Stomach smooth muscle (tissue), 2 donors: ENCODE measurements around the gene TBCEL.

Source experiments
- H3K27ac ChIP-seq: one replicate; pipeline ENCODE4 v1.7.0; 2013; ENCODE audit warnings: mild to moderate bottlenecking, low read length, inconsistent platforms
- H3K27me3 ChIP-seq, 2 donors: one replicate each; pipeline ENCODE4 v1.7.0; 2013; ENCODE audit warnings: low read length in 2 of 2; ENCODE audit not compliant: insufficient read depth in 2 of 2, control insufficient read depth in 1 of 2
- H3K36me3 ChIP-seq, 2 donors: one replicate each; pipeline ENCODE4 v1.7.0; 2013; ENCODE audit warnings: low read length in 2 of 2; ENCODE audit not compliant: control insufficient read depth in 2 of 2, insufficient read depth in 2 of 2
- H3K4me1 ChIP-seq: one replicate; pipeline ENCODE4 v1.7.0; 2013; ENCODE audit warnings: low read length; ENCODE audit not compliant: control insufficient read depth, insufficient read depth
- H3K4me3 ChIP-seq, 2 donors: one replicate each; pipeline ENCODE4 v1.7.0; 2013; ENCODE audit warnings: low read length in 2 of 2
- H3K9ac ChIP-seq, 2 donors: one replicate each; pipeline ENCODE4 v1.7.0; 2013; ENCODE audit warnings: low read length in 2 of 2, mild to moderate bottlenecking in 1 of 2
- H3K9me3 ChIP-seq, 2 donors: one replicate each; pipeline ENCODE4 v1.7.0; 2013; ENCODE audit warnings: low read length in 2 of 2; ENCODE audit not compliant: control insufficient read depth in 2 of 2
- donor health status: healthy.
- donor health status: Pancreatic carcinoma.

Gene TBCEL

DNA sequence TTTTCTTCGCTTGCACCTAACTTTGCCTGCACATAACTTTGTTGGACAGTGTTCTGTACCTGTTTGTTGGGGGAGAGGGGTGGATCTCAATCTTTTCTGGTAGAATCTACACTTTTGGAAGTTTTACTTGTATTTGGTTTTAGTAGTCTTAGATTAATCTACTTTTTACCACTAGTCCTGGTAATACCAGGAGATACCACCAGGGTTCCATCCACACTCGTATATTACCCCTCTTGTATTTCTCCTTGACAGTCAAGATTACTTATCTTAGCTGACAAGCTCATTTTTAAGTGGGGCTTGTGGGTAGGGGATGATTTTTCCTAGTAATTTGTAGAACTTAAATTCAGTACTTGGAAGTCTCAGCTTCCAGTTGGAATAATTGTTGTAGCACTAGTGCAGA is 39.8 kb downstream of the TBCEL start:
- no peaks in the 10 kb centered on the region for H3K9me3 ChIP-seq
- H3K27me3 ChIP-seq: no peaks in the 10 kb centered on the region
- no peak overlapping the region for H3K9ac ChIP-seq
- H3K4me3 ChIP-seq: no peak overlapping the region
- no peak overlapping the region for H3K27ac ChIP-seq
- H3K4me1 ChIP-seq: no peaks in the 10 kb centered on the region
- H3K36me3 ChIP-seq: peaks cover 2 to 9% of the 10 kb centered on the region in 2 donors

DNA sequence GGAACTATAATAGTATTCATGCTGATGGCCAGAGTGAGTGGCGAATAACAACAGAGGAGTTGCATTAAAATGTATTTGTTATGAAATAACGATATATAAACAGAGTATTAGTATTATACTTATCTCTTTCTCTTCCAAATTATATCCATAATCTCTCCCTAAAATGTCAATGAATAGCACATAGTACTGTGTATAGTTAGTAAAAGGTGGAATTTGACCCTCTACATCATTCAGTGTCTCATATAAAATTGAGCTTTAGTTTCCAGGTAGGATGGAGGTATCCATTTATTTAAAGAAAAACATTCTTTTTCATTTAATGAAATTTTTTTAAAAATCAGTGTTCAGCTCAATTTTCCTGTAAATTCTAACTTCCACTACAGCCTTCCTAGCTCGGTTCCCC is 42.7 kb downstream of the TBCEL start:
- H3K4me1 ChIP-seq: no peaks in the 10 kb centered on the region
- no peak overlapping the region for H3K27ac ChIP-seq
- H3K9ac ChIP-seq: no peak overlapping the region
- no peaks in the 10 kb centered on the region for H3K9me3 ChIP-seq
- H3K4me3 ChIP-seq: no peak overlapping the region
- H3K36me3 ChIP-seq: peaks cover 2 to 11% of the 10 kb centered on the region in 2 donors
- H3K27me3 ChIP-seq: no peaks in the 10 kb centered on the region

DNA sequence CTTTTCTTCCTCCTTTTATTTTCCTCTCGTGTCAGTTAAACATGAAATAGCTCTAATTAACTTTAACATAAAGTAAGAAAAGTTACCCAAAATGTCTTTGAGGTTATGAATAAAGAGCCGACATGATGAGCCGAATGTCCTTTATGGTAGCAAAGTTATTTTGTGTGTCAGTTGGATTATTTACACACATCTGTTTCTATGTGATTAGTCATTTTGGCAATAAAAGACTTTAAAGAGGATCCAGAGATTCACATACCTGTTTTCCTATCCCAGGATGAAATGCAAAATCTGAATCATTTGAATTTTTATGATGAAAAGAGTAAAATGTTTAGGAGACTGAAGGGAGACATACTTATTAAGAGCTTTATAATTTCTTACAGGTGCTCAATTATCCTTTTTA is 43.1 kb downstream of the TBCEL start:
- H3K9me3 ChIP-seq: no peaks in the 10 kb centered on the region
- H3K9ac ChIP-seq: no peak overlapping the region
- no peak overlapping the region for H3K27ac ChIP-seq
- no peak overlapping the region for H3K4me3 ChIP-seq
- H3K4me1 ChIP-seq: no peaks in the 10 kb centered on the region
- H3K36me3 ChIP-seq: peaks cover 2 to 11% of the 10 kb centered on the region in 2 donors
- H3K27me3 ChIP-seq: no peaks in the 10 kb centered on the region

DNA sequence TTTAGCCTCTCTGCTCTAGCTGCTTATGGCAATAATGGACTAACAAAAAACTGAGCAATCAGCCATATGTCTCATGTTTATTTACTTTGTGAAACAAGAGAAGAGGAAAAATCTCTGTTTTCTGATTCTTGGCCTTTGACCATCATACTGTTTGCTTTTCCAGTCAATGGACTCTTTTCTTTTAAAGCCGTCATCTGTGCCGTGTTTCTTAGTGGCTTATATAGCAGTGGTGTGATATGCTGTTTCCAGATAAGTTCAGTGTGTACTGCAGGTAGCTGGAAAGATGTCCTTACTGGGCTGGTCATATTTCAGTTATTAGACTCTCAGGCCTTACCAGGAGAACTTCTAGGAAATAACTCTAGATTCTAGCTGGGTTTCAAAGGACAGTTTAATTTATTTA is 43.6 kb downstream of the TBCEL start:
- H3K27me3 ChIP-seq: no peaks in the 10 kb centered on the region
- no peak overlapping the region for H3K9ac ChIP-seq
- H3K27ac ChIP-seq: no peak overlapping the region
- no peaks in the 10 kb centered on the region for H3K4me1 ChIP-seq
- peaks cover 2 to 8% of the 10 kb centered on the region in 2 donors for H3K36me3 ChIP-seq
- H3K4me3 ChIP-seq: no peak overlapping the region
- no peaks in the 10 kb centered on the region for H3K9me3 ChIP-seq

DNA sequence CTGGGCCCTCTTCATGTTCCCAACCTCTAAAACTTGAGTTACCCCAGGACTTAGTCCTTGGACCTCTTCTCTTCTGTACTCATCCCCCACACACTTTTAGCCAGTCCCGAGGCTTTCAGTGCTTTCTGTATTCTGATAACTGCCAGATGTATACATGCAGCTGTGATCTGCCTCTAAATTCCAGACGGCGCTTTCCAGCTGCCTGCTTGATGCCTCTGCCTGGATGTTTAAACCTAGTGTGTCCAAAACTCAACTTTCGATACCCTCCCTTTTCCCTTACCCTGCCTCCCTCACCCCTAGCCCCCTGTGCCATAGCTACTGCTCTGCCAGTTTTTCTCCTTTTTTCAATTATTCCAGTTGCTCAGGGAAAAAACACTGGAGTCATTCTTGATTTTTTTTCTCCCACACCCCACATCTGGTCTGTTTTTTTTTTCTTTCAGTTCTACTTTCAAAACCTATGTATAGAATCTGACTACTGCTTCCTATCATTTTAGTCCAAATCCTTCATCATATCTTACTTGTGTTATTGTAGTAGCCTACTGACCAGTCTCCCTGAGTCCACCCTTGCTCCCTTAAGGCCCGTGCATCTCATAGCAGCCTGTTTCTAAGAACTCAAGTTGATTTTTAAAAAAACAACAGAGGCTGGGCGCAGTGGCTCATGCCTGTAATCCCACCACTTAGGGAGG is 44.2 kb downstream of the TBCEL start:
- H3K9me3 ChIP-seq: no peaks in the 10 kb centered on the region
- H3K4me3 ChIP-seq: no peak overlapping the region
- H3K36me3 ChIP-seq: peaks cover 0 to 8% of the 10 kb centered on the region in 2 donors
- no peak overlapping the region for H3K9ac ChIP-seq
- H3K4me1 ChIP-seq: no peaks in the 10 kb centered on the region
- no peak overlapping the region for H3K27ac ChIP-seq
- no peaks in the 10 kb centered on the region for H3K27me3 ChIP-seq

DNA sequence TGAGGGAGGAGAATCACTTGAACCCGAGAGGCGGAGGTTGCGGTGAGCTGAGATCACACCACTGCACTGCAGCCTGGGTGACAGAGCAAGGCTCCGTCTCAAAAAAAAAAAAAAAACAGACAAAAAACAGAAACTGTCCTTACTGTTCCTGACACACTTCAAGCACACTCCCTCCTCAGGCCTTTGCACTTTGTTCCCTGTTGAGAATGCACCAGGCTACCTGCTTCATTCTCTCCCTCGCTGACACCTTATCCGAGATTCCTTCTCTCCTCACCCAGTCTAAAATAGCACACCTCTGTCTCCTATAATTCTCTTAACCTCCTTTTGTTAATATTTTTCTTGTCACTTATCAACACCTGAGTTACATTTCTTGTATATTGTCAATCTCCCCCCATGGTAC is 44.9 kb downstream of the TBCEL start:
- Histone ChIP-seq H3K27me3 (no peaks in the 10 kb centered on the region), H3K27ac (no peak overlapping the region), H3K36me3 (peaks cover 0 to 6% of the 10 kb centered on the region in 2 donors), H3K9ac (no peak overlapping the region), H3K4me1 (no peaks in the 10 kb centered on the region), H3K4me3 (no peak overlapping the region), H3K9me3 (no peaks in the 10 kb centered on the region)

DNA sequence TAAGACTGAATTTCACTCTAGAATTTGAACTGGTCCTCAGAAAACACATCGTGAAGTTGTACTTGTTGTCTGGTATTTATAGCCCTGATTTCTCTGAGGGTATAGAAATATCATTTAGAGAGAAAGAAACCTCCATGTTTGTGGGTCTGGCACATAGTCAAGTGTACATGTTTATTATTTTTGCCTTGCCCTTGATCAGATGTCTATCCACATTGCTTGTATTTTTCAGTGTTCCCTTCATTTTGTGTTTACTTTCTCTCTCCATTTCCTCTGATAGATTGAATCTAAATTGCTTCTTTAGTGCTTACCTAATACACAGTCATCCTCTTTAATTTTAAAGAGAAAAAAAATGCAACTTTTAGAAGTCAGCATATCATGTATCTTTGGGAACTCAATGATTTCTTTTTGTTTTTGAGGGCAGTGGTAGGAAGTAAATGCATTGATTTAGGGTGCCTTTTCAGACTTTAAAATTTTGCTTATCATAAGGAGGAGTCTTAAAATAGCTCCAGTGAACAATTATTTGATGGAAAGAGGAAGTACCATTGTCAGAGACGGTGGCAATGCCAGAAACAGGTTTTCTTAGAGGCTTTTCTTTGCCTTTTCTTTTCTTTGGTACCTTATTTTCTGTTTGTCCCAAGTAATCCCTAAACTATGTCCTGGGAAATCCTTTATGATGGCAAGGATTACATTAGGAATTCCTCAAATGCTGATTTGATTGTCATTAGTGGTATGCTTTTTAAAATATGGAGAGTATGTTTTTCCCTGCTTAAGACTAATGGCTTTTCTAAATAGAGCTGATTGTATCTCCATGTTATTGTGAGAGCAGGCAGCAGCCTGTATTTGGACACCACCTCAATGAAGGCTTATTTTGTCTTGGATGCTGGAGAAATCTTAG is 47.3 kb downstream of the TBCEL start:
- peaks cover 0 to 6% of the 10 kb centered on the region in 2 donors for H3K36me3 ChIP-seq
- no peak overlapping the region for H3K27ac ChIP-seq
- no peaks in the 10 kb centered on the region for H3K9me3 ChIP-seq
- no peak overlapping the region for H3K4me3 ChIP-seq
- H3K4me1 ChIP-seq: no peaks in the 10 kb centered on the region
- no peak overlapping the region for H3K9ac ChIP-seq
- no peaks in the 10 kb centered on the region for H3K27me3 ChIP-seq

DNA sequence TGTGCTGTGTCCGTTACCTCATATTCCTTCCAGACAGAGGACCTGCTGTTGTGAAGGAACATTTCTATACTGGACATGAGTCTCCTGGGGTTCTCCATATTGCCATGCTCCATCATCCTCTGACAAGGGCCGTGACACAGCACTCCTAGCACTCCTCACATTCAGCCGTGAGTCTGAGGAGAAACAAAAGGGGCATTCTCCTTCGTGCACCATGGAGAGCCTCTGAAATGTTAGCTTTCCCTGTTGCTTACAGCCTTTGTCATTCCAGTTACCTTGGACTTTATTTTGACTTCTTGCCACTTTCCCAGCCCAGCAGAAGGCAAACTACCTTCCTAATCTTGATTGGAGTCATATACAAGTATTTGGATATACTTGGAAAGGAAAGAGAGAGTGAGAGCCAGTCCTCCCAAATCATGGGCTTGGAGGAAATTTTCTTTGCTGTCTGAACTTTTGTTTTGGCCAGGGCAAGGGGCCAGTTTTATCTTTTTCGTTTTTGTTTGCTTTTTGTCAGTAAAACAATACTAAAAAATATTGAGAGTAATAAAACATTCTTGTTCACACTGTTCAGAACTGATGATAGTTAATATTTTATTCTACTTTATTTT is 48.0 kb downstream of the TBCEL start:
- Histone ChIP-seq H3K36me3 (peaks cover 0 to 6% of the 10 kb centered on the region in 2 donors), H3K27me3 (no peaks in the 10 kb centered on the region), H3K4me1 (no peaks in the 10 kb centered on the region), H3K9ac (no peak overlapping the region), H3K27ac (no peak overlapping the region), H3K9me3 (no peaks in the 10 kb centered on the region), H3K4me3 (no peak overlapping the region)

DNA sequence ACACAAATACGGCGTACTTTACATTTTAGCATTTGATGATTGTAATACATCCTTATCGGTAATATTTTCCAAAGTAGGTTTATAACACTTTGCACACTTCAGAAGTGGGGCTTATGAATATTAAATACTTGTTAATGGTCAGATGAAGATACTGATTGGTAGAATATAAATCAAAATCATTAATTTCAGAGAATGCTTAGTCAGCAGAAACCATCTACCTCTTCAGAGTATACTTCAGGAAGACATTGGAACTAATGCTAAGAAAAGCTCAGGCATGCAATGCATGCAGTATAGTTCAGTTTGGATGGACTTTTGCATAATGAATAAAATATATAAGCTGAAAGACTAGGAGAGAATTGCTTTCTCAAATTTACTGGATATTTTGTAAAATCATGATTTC is 57.4 kb downstream of the TBCEL start:
- Histone ChIP-seq H3K9ac (no peak overlapping the region), H3K9me3 (no peaks in the 10 kb centered on the region), H3K27ac (no peak overlapping the region), H3K36me3 (peaks cover 0 to 4% of the 10 kb centered on the region in 2 donors), H3K4me1 (no peaks in the 10 kb centered on the region), H3K27me3 (no peaks in the 10 kb centered on the region), H3K4me3 (no peak overlapping the region)

DNA sequence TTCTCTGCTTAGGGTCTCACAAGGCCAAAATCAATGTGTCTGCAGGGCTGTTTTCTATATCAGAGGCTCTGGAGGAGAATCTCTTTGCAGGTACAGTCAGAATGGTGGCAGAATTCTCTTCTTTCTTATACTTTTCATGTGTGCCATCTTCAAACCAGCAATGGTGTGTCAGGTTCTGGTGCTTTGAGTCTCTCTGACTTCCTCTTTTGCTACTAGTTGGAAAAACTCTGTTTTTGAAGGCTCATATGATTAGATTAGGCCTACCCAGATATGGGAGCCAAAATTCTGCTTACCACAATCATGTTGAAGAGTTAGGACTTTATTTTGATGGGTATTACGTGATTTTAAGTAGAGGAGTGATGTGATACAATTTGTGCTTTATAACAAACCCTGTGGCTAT is 58.3 kb downstream of the TBCEL start:
- H3K9ac ChIP-seq: no peak overlapping the region
- peaks cover 6 to 8% of the 10 kb centered on the region in 2 donors for H3K36me3 ChIP-seq
- no peaks in the 10 kb centered on the region for H3K4me1 ChIP-seq
- H3K27ac ChIP-seq: no peak overlapping the region
- H3K4me3 ChIP-seq: no peak overlapping the region
- H3K27me3 ChIP-seq: no peaks in the 10 kb centered on the region
- no peaks in the 10 kb centered on the region for H3K9me3 ChIP-seq
